GM18505 (cell line): ENCODE measurements around the gene MARCHF11.

Source experiments
- ATAC-seq: cut with Tn5 transposase; IDR thresholded peaks from one replicate; pipeline ENCODE4 v1.9.1; 2021; ENCODE audit not compliant: unreplicated experiment
- POLR2A ChIP-seq: IDR thresholded peaks from 4 replicates; pipeline ENCODE4 v1.6.1; 2011; ENCODE audit warnings: borderline replicate concordance; ENCODE audit not compliant: insufficient read depth, insufficient read length; ENCODE audit errors: extremely low read depth

Gene MARCHF11

GRCh38 chr5:16143361-16144049 lies 36.1 kb downstream of the MARCHF11 start:
- ATAC-seq = no peak
- TF ChIP-seq POLR2A = no peak

GRCh38 chr5:16140944-16141343 lies 38.6 kb downstream of the MARCHF11 start:
- ATAC-seq = no peak
- TF ChIP-seq POLR2A = no peak

DNA sequence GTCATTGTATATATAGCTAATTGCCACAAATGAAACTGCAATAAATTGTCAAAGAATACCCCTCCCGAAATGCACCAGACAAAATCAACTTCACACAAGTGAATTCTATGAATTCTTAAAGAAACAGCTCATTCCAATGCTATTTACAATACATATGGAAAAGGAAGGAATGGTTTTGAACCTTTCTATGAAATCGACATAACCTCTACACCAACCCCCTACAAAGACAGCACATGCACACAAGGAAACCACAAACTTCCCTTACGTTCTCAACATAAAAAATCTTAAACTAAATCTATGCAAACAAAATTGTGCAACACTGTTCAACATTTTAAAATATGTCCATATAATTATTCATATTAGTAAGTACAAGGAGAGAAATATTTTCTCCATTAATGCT lies 39.2 kb downstream of the MARCHF11 start:
- no peak for TF ChIP-seq POLR2A
- ATAC-seq = no peak

- no peak for TF ChIP-seq POLR2A
- ATAC-seq = no peak
Observed at GRCh38 chr5:16137177-16137576, 42.4 kb downstream of the MARCHF11 start.

DNA sequence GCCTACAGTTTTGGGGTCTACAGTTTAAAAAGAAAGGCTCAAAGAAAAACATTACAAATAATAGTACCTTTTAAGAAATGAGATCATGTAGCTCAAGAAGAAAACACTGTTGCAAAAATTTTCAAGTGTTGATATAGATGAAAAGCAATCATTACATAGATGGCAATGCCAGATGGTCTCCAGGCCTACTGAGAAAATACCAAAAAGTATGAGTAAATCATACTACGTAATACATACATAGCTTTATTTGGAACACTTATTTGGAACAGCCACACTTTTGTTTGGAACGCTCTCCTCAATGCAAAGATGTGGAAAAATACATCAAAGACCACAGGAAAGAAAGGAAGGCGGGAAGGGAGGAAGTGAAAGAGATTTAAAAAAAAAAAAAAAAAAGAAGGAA lies 44.1 kb downstream of the MARCHF11 start:
- TF ChIP-seq POLR2A = no peak
- ATAC-seq = no peak

DNA sequence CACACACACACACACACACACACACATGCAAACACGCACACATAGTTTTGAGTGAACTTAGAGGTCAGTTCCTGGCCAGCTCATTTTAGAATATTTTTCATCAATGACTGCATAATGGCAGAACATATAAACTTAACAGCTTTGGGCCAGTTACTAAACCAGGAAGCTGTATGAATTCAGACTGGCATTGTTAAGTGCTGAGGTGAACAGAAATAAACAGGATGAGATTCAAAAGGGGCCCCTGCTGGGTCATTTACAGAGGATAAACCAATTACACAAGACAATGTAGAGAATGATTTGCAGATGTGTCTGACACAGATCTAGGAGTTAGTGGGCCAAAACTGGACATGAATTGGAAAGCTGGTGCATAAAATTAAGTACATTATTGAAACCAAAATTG lies 44.6 kb downstream of the MARCHF11 start:
- ATAC-seq = no peak
- no peak for TF ChIP-seq POLR2A

- no peak for TF ChIP-seq POLR2A
- no peak for ATAC-seq
Observed at GRCh38 chr5:16134204-16134603, 45.4 kb downstream of the MARCHF11 start.

DNA sequence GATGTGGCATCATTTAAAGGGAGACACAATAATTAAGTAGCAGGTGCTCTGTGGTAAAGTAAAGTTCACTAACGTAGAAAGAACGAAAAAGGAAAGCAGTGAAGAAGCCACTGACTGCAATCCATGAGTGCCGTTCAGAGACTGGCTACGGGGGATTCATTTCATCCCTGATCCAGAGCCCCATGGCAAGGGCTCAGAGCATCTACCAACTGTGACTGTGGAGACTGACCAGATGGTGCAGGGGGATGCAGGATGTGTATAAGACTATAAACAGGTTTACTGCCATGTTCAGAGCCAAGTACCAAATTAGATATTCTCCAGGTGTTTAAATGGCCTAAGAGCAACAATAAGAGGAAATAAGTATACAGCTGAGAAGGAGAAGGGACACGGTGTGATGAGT lies 47.7 kb downstream of the MARCHF11 start:
- no peak for TF ChIP-seq POLR2A
- ATAC-seq = no peak

DNA sequence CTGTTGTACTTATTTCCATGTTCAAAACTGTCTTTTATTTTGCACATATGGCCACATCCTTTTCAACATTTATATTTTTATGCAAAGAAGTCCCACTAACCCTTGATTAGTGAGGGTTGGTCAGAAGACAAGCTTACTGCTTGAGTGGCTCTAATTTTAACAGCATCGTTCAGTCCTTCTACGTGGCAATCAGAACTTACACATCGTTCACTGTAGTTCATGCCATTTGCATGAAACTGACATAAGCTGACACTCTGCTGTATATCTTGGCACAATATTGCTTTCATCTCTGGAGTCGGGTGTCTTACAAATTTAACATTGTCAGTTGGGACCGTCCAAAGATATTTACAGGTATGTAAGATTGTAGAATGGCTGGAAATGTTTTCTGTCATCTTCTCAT lies 50.6 kb downstream of the MARCHF11 start:
- TF ChIP-seq POLR2A = no peak
- no peak for ATAC-seq

DNA sequence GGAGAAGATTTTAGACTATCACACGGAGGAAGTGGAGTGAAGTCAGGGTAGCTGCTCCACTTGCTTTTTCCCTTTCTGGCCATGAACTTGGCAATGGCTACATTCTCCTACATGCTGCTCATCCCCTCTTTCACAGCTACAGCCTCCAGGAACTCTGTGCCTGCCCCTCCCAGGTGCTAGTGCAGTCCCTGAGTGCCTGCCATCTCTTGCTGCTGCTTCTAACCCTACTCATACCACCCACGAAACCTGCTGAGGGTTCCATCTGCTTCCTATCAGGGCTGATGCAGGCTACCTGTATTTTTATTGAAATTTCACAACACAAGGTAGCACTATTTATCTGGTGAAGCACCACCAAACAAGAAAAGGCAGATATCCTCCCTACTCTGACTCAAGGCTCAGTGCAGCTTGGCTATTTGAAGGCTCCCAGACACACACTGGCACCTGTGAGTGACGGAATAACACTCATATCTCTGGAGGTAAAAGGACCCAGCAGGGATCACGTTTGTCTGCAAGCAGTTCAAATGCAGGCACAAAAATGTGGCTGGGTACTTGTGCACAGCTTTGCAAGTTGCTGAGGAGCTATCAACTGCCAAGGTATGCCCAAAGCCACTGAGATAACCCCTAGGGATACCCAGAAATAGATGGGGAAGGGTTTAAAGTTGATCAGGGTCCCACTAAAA lies 51.6 kb downstream of the MARCHF11 start:
- no peak for TF ChIP-seq POLR2A
- no peak for ATAC-seq

- ATAC-seq = no peak
- no peak for TF ChIP-seq POLR2A
Observed at GRCh38 chr5:16120579-16120978, 59.0 kb downstream of the MARCHF11 start.

DNA sequence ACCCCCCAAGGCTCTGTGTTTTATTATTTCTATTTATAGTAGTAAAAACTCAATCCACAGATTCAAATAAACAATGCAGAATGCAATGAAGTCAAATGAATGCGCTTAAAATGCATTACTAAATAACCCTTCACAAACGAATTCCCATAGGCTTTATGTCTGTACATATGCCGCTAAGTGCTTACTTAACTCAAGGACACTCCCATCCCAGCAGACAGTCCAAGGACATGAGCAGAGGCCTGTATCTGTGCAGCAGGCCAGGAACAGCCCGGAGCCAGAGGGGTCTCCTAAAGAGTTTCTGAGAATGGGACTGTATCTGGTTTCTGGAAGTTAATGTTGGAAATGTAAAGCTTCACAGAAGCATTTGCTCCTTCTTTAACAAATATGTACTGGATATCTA lies 59.8 kb downstream of the MARCHF11 start:
- TF ChIP-seq POLR2A = no peak
- ATAC-seq = no peak

DNA sequence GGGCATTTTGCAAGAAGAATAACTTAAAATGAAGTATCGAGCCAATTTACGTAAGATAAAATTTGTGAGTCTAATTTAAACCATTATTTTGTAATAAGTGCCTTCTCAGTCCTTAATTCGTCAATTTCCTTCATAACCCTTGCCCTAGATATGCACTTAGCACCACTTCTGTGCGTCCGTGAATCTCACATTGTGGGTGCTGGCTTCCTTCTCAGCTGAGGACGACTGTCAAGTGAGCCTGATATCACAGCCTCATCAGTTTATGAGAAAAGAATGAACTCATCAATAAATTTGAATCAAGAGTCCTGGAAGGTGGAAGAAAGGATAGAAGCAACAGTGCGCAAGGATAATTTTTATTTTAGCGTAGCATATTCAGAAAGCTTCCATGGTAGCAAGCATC lies 64.5 kb downstream of the MARCHF11 start:
- ATAC-seq = no peak
- no peak for TF ChIP-seq POLR2A

DNA sequence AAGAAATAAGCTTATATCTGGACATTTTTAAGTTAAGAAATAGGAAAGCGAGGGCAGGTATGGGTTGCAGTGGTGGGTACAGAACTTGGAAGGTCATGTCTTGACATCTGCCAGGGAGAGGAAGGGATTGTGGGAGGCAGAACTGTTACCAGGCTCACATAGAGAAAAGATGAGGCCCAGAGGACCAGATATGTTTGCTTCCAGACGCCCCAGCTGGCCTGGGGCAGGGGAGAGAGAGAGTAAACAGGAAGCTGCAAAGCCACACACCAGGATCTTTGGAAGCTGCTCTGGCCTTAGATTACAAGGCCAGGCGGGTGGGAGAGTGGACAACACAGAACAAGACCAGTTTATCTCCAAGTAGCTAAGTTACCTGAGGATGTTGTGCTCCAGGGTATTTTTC lies 71.2 kb downstream of the MARCHF11 start:
- TF ChIP-seq POLR2A = no peak
- ATAC-seq = no peak
